ENCODE data around the gene LRIG3. TPM values are rescaled to one million over a fixed set of nuclear protein-coding genes. Genes with fewer than 3 reads are reported as not detected.

The LRIG3 gene
- total and polyA plus RNA-seq, 2 of the 4 experiments (the other 2 are of a cell fraction) = 26.4 to 71.2 TPM

GRCh38 chr12:58943079-58943478, 22.8 kb upstream of the LRIG3 start:
- CTCF ChIA-PET = no interaction called here
- no peak overlapping the region for H3K4me2 ChIP-seq (ENCODE audit: low read depth, low read length)
- no CpG with 5 or more reads among the region's 3 CpGs for WGBS, 2 experiments (ENCODE audit: extremely low coverage in 2 of 2, insufficient read length in 1 of 2)

More at GRCh38 chr12:58943079-58943478, 22.8 kb upstream of the LRIG3 start:
- no peak overlapping the region for H4K8ac ChIP-seq (ENCODE audit: low read depth in 2 of 2, low read length in 2 of 2)
- H3K4me3 ChIP-seq (ENCODE audit: insufficient read depth, low read depth, low read length) = no peak overlapping the region
- no peak overlapping the region for H2BK20ac ChIP-seq (ENCODE audit: low read depth, low read length)
- no peak for TF ChIP-seq CHD1 (IDR thresholded peaks at IDR 0.05; ENCODE audit: low read depth, low read length)
- TF ChIP-seq NFE2L2 (IDR thresholded peaks at IDR 0.05; ENCODE audit: low read depth, low read length) = no peak
- TF ChIP-seq USF2 (IDR thresholded peaks at IDR 0.05; ENCODE audit: low read depth, low read length) = no peak
- no peak for TF ChIP-seq CTCF (conservative IDR thresholded peaks at IDR 0.05; ENCODE audit: low read depth, low read length)
- TF ChIP-seq MAFK (IDR thresholded peaks at IDR 0.05; ENCODE audit: low read depth, low read length) = no peak
- H3K9ac ChIP-seq (ENCODE audit: low read depth, low read length) = no peak overlapping the region
- H3K9me1 ChIP-seq (ENCODE audit: insufficient read depth, low read length) = no peaks in the 10 kb centered on the region
- no peaks in the 10 kb centered on the region for H3K36me3 ChIP-seq (ENCODE audit: control insufficient read depth, insufficient read depth, low read length)
- no peaks in the 10 kb centered on the region for H3K4me1 ChIP-seq (ENCODE audit: control insufficient read depth, insufficient read depth, low read length)
- no peaks in the 10 kb centered on the region for H3K79me1 ChIP-seq (ENCODE audit: low read depth in 1 of 2, low read length in 2 of 2)
- H3K27me3 ChIP-seq (ENCODE audit: control insufficient read depth, insufficient read depth, low read length) = no peaks in the 10 kb centered on the region
- H2AFZ ChIP-seq (replicated peaks; ENCODE audit: low read length, poor library complexity) = no peak overlapping the region
- H2AK5ac ChIP-seq (ENCODE audit: low read depth, low read length) = no peak overlapping the region
- BruUV-seq (replicated peaks) = no TSS peak
- H3K9me3 ChIP-seq (ENCODE audit: control insufficient read depth, insufficient read depth, low read length) = no peaks in the 10 kb centered on the region
- H3K23ac ChIP-seq (ENCODE audit: low read depth, low read length) = no peak overlapping the region
- H3K56ac ChIP-seq (ENCODE audit: extremely low read depth, insufficient read depth, low read length) = no peak overlapping the region
- dilution Hi-C loops (cut with HindIII; ENCODE audit: low sequenced_read_pairs, unreplicated experiment) (no loop called here), intact Hi-C loops (cut with micrococcal nuclease) (no loop called here), in situ Hi-C loops (cut with MboI; ENCODE audit: low sequenced_read_pairs) (no loop called here)
- POLR2A ChIA-PET (ENCODE audit: unreplicated experiment) = no interaction called here
- no peak for DNase-seq
- no peak overlapping the region for H2BK5ac ChIP-seq (ENCODE audit: low read depth, low read length, poor library complexity, severe bottlenecking)
- H2BK15ac ChIP-seq (ENCODE audit: low read depth, low read length) = no peak overlapping the region
- no peak overlapping the region for H3K18ac ChIP-seq (ENCODE audit: low read depth, low read length)
- H4K20me1 ChIP-seq (ENCODE audit: insufficient read depth, low read length) = no peaks in the 10 kb centered on the region
- no peak overlapping the region for H4K5ac ChIP-seq (ENCODE audit: low read depth, low read length)
- H3K4ac ChIP-seq (ENCODE audit: low read depth, low read length) = no peak overlapping the region
- no peak overlapping the region for H3K27ac ChIP-seq (ENCODE audit: insufficient read depth, low read length)
- no peak overlapping the region for H3K14ac ChIP-seq (replicated peaks; ENCODE audit: low read depth, low read length)
- no peak overlapping the region for H4K91ac ChIP-seq (ENCODE audit: insufficient read depth, low read depth, low read length)
- no peak for ATAC-seq (ENCODE audit: low read depth)
- H2BK120ac ChIP-seq (ENCODE audit: low read depth, low read length) = no peak overlapping the region
- no peak overlapping the region for H2AK9ac ChIP-seq (replicated peaks; ENCODE audit: low read depth, low read length, poor library complexity)
